GM18873 (cell line): ENCODE results near the gene BTBD1.
A peak's percentile ranks its signal among the peaks of the same experiment; 100 is the strongest.

Experiments used
- ATAC-seq: cut with Tn5 transposase; IDR thresholded peaks from one replicate; pipeline ENCODE4 v1.9.1; 2021; ENCODE audit warnings: mild to moderate bottlenecking, moderate library complexity, moderate number of reproducible peaks; ENCODE audit not compliant: unreplicated experiment, low FRiP score

Gene BTBD1

GRCh38 chr15:83066734-83067637, at the start of gene BTBD1:
Gene BTBD1 (minus strand): TSS chr15:83067252. CDS start chr15:83067151, 101 bp downstream.
- ATAC-seq = peak; percentile 75

- peak; percentile 59 for ATAC-seq
Measured at GRCh38 chr15:83115831-83116565, 48.9 kb upstream of the BTBD1 start.

- no peak for ATAC-seq
Measured at GRCh38 chr15:83115410-83115809, 48.4 kb upstream of the BTBD1 start.

GRCh38 chr15:83114856-83115255, 47.8 kb upstream of the BTBD1 start:
- ATAC-seq = no peak

DNA sequence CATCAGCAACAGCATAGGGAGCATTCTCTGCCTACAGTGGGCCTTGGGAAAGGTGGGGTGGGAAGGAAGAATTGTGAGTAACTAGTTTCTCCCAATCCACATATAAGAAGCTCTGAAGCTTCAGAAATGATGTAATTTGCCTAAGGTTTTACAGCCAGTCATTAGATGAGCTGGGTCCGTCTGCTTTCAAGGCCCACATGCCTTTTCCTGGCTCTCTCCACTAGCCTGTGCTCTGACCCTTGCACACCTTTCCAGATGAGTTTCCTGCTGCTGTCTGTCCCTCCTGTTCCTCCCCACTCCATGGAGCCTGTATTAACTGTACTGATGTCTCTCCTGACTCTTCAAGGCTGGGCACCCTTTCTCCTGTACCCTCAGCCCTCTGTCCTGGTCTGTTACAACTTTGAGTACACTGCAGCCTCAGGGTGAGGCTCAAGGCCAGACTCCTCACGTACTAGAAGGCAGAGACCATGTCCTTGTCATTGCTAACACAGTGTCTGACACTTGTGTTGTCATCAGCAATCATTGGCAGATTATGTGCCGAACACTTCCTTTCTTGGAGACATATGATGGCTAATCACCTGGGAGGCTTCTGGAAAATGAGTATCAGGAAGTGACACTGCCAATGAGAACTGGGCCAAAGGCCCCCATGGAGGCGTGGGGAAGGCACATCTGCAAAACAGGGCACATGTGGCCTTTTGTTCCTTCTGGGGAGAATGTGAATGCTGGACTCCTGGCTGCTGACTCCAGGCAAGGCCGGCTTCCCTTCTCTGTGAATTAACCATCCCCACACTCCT, 47.0 kb upstream of the BTBD1 start:
- ATAC-seq = no peak

GRCh38 chr15:83112956-83113299, 45.9 kb upstream of the BTBD1 start:
- no peak for ATAC-seq

DNA sequence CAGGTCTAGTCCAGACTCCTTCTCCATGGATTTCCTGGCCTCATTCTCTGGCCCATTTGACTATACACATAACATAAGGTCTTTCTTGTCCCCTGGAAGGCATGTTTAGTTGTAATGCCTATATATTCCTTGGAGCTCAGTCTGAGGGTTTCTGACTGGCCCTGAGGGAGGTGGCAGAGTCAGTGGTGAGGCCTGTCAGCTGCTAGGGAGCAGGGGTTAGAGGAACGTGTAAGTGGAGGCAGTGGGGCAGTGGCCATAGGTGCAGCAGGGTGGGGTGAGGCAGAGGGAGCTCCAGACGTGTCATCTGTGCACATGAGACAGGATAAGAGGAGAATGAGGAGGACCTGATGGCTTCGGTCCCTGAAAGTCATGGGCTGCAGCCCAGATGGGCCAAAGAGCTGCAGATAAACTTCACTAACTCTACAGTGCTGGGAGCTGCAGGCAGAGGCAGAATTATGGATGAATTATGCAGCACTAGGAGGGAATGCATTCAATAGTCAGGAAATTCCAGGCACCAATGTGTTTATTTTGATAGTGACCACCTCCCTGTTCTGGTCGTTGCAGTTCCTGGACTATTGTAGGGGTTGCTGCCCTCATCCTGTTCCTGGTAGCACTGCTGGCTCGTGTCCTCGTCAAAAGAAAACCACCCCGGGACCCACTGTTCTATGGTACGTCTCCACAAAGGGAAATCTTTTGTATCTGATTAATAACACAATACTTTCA, 45.3 kb upstream of the BTBD1 start:
- no peak for ATAC-seq

DNA sequence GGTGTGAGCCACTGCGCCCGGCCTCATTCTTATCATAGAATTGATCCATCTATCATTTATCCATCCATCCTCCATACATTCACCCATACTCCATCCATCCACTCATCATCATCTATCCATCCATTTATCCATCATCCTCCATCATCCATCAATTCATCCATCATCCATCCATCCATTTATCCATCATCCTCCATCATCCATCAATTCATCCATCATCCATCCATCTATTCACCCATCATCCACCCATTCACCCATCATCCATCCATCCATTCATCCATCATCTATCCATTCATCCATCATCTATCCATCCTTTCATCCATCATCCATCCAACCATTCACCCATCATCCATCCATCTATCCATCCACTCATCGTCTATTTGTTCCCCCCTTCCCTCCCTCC, 44.1 kb upstream of the BTBD1 start:
- no peak for ATAC-seq

DNA sequence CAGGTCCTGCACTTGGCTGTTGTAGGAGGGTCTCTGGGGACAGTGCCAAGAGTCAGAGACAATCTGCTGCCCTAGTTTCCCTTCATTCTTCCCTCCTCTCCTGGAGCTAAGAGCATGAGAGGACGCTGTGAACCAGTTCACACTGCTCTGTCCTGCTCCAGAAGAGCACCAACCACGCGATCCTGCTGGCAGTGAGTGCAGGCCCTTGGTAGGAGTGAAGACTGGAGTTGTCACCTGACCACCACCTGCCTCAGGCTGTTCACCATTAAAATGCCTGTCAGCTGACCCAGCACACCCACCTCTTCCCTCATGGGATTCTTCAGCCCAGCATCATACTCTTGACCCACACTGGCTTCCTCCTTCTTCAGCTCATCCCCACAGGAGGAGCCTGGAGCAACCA, 43.3 kb upstream of the BTBD1 start:
- ATAC-seq = no peak

DNA sequence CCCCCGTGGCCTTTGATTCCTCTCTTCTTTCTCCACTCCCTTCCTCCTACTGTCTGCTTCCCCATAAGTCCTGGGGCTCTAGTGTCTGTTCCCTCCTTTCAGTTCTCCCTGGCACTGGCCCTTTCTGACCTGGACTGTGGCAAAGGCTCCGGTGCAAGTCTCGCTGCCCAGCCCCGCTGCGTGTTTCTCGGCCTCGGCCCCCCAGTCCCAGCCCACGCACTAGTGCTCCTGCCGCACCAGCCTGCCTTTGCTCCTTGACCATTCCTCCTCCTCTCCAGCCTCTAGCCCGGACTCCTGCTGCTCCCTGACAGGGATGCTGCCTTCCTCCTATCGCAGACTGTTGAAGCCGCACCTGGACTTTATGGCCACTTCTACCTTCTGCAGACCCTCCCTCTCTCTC, 42.5 kb upstream of the BTBD1 start:
- ATAC-seq = no peak

- ATAC-seq = peak; percentile 50
Measured at GRCh38 chr15:83108266-83109219, 41.5 kb upstream of the BTBD1 start.

DNA sequence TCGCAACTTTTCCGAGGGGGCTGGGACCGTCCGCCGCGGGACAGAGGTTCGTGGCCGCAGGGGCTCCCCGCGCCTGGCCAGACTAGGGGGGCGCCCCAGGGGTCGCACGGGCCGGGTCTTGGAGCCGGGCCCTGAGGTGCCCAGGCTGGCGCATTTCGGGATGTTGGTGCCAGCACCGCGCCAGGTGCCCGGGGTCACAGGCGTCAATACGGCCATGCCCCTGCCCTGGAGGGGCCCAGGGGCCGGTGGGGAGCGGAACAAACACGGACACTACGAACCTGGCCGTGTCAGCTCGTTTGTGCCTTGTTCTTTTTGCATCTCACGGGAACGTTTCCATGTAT, 40.8 kb upstream of the BTBD1 start:
- ATAC-seq = no peak

DNA sequence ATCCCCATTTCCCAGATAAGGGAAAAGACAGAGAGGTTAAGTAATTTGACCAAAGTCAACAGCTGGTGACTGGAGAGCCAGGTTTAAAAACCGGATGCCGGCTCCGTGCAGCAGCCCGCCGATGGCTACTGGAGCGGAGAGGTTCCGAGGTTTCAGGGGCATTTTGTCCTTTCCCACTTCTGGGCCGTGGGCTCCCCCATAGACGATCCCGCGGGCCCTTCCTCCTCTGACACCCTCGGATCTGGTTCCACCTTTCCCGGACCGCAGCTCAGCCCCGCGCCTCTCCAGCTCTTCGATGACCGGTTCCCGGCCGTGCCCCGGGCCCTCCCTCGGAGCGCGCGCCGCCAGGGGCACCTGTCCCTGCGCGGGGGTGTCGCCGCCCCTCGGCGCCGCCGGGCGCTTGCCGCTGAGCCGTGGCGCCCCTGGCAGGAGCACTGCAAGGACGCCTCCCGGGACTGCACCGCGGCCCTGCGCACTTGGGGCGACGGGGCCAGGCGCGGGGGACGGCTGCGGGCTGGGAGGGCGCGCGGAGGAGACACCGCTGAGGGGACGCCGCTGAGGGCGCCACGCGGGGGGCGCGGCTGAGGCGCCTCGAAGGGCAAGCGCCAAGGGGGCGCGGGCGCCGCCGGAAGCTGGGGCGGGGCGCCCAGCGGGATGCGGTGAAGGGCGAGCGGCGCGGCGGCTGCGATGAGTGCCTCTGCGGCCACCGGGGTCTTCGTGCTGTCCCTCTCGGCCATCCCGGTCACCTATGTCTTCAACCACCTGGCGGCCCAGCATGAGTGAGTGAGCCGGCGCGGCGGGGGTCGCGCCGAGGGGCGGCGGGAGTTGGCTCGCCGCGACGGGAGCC, 40.2 kb upstream of the BTBD1 start, which contains the start of gene TM6SF1:
TM6SF1 (plus strand) TSS at position 652 of the 847 bp plus-strand sequence; CDS start at position 688, 36 bp downstream.
- no peak for ATAC-seq

DNA sequence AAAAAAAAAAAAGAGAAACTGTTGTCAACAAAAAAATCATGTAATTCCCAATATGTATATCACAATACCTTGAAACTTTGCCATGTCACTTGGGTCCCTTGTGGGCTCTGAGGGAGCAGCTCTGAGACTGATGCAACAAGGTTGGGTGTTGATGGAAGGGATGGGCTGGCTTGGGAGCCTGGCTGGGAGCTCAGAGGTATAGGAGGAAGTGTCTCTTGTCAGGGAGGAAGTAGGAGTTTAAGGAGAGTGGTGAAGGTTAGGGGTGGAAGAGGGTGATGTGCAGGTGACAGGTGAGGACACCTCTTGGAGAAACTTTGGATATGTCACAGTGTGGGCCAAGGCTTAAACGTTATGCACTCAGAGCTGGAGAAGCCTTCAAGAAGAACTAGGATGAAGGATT, 38.4 kb upstream of the BTBD1 start:
- ATAC-seq = no peak

DNA sequence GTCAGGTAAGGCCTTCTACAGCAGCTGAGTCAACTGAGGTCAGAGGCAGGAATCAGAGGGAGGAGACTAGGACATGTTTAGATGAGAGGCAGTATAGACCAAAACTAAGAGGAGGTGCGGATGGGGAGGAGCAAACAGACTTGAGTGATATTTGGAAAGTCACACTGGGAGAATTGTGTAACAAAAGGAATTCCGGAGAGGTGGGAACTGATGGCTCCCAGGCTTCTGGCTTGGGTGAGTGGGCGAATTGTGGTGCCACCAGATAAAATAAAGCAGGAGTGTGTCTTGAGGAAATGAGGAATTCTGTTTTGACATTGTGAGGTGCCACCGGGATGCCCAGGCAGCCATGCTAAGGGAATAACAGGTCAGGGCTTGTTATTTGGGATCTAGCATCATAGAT, 37.1 kb upstream of the BTBD1 start:
- no peak for ATAC-seq

DNA sequence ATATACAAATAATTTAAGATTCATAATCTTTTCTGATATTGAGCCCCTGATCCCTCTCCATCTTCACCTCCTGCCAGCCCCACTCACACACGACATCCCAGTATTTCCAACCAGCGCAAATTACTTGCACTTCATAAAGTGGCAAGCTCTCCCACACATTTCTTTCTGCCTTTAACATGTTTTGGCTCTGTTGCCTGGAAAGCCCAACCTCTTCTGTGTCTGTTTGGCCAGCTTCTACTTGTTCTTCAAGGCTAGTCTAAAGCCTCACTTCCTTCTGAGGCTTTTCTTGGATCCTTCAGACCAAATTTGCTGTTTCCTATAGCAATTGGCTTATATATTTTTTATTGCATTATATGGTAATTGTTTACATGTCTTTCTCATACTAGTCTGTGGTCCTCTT, 35.3 kb upstream of the BTBD1 start:
- no peak for ATAC-seq

- no peak for ATAC-seq
Measured at GRCh38 chr15:83100097-83100646, 33.1 kb upstream of the BTBD1 start.

GRCh38 chr15:83099290-83099689, 32.2 kb upstream of the BTBD1 start:
- no peak for ATAC-seq
